Chondrocyte (in vitro differentiated cells): ENCODE measurements around the gene ECI1. TPM values are rescaled to one million over a fixed set of nuclear protein-coding genes. Genes with fewer than 3 reads are reported as not detected.
A peak's percentile ranks its signal among the peaks of the same experiment; 100 is the strongest.

Source experiments
- DNase-seq: peaks from one replicate; pipeline ENCODE4 v3.0.0; 2021; ENCODE audit warnings: mixed read lengths, low spot score
- H3K27ac Mint-ChIP-seq: one replicate; pipeline ENCODE4 v1.8.0; 2021; ENCODE audit warnings: mild to moderate bottlenecking, moderate library complexity, mixed read lengths; ENCODE audit not compliant: unreplicated experiment
- H3K27me3 Mint-ChIP-seq: 2 replicates; pipeline ENCODE4 v1.8.0; 2021; ENCODE audit warnings: low read depth, mixed read lengths
- H3K36me3 Mint-ChIP-seq: 2 replicates; pipeline ENCODE4 v1.8.0; 2021; ENCODE audit warnings: low read depth, mixed read lengths
- H3K4me1 Mint-ChIP-seq: 2 replicates; pipeline ENCODE4 v1.8.0; 2021; ENCODE audit warnings: low read depth, mild to moderate bottlenecking, mixed read lengths
- H3K4me3 Mint-ChIP-seq: one replicate; pipeline ENCODE4 v1.8.0; 2021; ENCODE audit warnings: mild to moderate bottlenecking, moderate library complexity, mixed read lengths; ENCODE audit not compliant: unreplicated experiment
- H3K9me3 Mint-ChIP-seq: 2 replicates; pipeline ENCODE4 v1.8.0; 2021; ENCODE audit warnings: low read depth, mixed read lengths
- CTCF ChIP-seq: fragments of 200-600 bp; sonication (generic); IDR thresholded peaks from 2 replicates; pipeline ENCODE4 v1.5.0; 2021; ENCODE audit warnings: antibody characterized with exemption, mild to moderate bottlenecking, moderate library complexity
- total RNA-seq: library from RNA; stranded (reverse); gene quantifications from 3 replicates; pipeline ENCODE4 v1.2.1, GENCODE V29; 2021

Gene ECI1
- total RNA-seq, 1 donor from 2014 or later, result 44.5 TPM

DNA sequence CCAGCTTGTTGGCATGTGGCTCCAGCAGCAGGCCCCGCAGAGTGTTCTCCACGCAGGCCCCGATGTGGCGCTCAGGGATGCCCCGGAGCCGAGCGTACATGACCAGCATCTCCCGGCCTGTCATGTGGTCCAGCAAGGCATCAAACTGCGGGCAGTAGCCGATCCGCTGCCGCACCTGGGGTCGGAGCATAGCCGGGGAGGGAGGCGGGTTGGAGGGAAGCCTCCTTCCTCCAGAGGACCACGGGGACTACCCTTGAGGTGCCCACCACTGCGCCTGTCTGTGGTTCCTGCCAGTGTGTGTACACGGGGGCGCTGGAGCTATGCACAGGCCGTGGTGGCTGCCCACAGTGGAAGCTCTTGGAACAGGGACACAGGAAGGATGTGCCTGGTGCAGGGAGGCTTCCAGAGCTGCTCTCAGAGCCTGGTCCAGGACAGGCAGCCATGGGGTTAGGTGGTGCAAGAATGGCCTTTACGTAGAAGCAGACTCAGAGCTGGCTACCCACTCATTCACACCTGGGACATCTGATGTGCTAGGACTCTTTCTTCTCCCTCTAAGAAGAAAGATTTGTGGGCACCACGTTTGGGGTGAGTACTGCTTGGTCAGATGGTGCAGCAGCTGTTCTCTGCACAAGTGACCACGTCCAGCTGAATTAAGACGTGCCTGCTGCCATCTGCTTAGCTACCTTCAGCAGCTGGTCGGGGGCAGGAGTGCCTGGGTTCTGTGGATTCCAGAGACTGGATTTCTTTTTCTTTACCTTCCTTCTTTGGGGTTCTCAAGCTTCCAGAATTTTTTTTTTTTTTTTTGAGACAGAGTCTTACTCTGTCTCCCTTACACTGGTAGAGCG lies 27.8 kb upstream of the ECI1 start:
- Mint-ChIP-seq H3K27ac (no peak overlapping the region), H3K4me3 (no peak overlapping the region), H3K9me3 (no peaks in the 10 kb centered on the region), H3K4me1 (peaks cover 2% of the 10 kb centered on the region), H3K27me3 (no peaks in the 10 kb centered on the region), H3K36me3 (peaks cover 11% of the 10 kb centered on the region)
- peak; percentile 90 for DNase-seq
- no peak for TF ChIP-seq CTCF

- peak; percentile 81 for DNase-seq
- no peak overlapping the region for H3K4me3 Mint-ChIP-seq
These were observed 26.9 kb upstream of the ECI1 start for GRCh38 chr16:2278272-2278608.

DNA sequence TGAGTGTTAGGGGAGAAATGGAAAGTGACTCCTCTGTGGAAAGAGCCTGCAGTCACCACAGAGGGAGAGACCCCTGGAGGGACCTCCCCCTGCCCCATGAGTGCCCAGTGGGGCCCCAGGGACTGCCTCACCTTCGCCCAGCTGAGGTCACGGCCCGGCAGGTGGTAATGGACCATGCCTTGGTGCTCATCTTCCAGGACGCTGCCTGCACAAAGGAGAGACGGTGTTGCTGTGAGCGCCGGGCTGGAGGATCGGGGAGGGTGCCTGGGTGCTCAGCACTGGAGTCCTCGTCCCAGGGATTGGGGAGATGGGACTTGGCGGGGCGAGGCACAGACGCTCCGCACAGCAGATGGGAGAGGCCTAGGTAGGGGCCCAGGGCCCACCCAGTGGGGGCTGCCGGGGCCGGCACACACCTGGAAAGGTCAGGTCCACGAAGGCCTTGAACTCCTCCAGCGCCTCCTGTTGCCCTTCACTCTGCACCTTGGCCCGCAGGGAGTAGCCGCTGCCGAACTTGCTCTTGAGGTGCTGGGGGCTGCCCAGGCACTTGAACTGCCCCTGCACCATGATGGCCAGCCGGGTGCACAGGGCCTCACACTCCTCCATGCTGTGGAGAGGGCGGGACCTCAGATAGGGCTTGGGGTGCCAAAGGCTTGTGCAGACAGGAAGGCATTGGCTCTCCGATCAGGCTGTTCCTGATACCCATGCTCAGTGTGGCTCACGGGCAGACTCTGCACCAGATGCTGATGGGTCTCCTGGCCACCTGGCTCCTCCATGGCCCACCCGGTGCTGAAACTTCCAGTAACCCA lies 26.3 kb upstream of the ECI1 start:
- Mint-ChIP-seq H3K4me3 (no peak overlapping the region), H3K9me3 (no peaks in the 10 kb centered on the region), H3K4me1 (peaks cover 2% of the 10 kb centered on the region), H3K36me3 (peaks cover 11% of the 10 kb centered on the region), H3K27ac (no peak overlapping the region), H3K27me3 (no peaks in the 10 kb centered on the region)
- peak; percentile 85 for DNase-seq
- no peak for TF ChIP-seq CTCF

More at GRCh38 chr16:2278272-2278608, 26.9 kb upstream of the ECI1 start:
- Mint-ChIP-seq H3K9me3 (no peaks in the 10 kb centered on the region), H3K27me3 (no peaks in the 10 kb centered on the region), H3K36me3 (peaks cover 9% of the 10 kb centered on the region), H3K4me1 (peaks cover 2% of the 10 kb centered on the region), H3K27ac (no peak overlapping the region)
- TF ChIP-seq CTCF, result peak; percentile 29

DNA sequence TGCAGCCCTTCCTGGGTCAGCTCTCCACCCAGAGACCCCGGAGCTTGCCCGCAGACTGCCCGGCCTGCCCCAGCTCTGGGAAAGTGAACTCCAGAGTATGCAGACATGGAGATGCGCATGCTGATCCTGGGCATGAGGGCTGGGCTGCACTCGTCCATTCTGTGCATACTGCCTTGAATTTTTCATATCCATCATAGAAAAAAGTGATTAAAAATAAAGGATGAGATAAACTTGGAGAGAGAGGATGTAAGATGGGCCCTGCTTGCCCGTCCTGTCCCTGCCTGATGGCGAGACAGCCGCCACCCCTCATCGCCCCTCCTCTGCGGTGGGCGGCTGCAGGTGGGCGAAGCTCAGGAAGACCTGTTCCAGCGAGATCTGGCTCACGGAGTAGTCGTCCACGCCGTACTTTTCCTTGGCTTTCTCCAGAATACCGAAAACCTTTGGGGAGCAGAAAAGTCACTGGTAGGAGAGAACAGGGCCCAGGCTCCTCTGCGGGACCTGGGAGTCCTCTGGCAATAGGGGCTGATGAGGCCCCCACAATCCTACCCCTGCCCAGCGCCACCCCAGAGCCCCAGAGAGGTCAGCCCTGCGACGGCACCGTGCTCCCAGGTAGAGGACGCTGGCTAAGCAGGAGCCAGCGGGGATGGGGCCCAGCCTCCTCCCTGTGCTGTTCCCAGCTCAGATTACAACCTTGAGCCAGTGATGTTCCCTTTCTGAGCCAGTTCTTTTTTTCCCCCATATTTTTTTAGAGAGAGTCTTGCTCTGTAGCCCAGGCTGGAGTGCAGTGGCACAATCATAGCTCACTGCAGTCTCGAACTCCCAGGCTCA lies 25.2 kb upstream of the ECI1 start:
- Mint-ChIP-seq H3K4me1 (peaks cover 2% of the 10 kb centered on the region), H3K27me3 (no peaks in the 10 kb centered on the region), H3K27ac (no peak overlapping the region), H3K9me3 (no peaks in the 10 kb centered on the region), H3K36me3 (peaks cover 11% of the 10 kb centered on the region), H3K4me3 (no peak overlapping the region)
- DNase-seq, result peak; percentile 81
- TF ChIP-seq CTCF, result no peak
